Mesangial cell (primary cell): ENCODE data around the gene CEP63. TPM values are rescaled to one million over a fixed set of nuclear protein-coding genes. Genes with fewer than 3 reads are reported as not detected.

ENCODE experiments used
- total RNA-seq: library from RNA; depleted of rRNA; stranded (reverse); fragments of >200 nt; gene quantifications from 2 replicates; pipeline ENCODE4 v1.2.3, GENCODE V29; 2015

Gene CEP63
- total RNA-seq: 7.3 and 96.8 TPM in 2 replicates

GRCh38 chr3:134485718-134486576 is at the start of gene CEP63, which contains the start of gene ANAPC13:
CEP63 (plus strand) TSS chr3:134486057; CDS start chr3:134495321, 9,264 bp downstream.
ANAPC13 (minus strand) TSS chr3:134485985; CDS start chr3:134482904, 3,081 bp downstream.

Other genes starting within 250 kb of the CEP63 start
- 39.4 and 46.9 TPM in 2 replicates for gene RYK, start 235.2 kb upstream of the CEP63 start, total RNA-seq
- gene AMOTL2, start 111.6 kb upstream of the CEP63 start, total RNA-seq: 113 and 198 TPM in 2 replicates
- 41.6 and 48.0 TPM in 2 replicates for gene ANAPC13, start 72 bp upstream of the CEP63 start, total RNA-seq
- gene KY, start 165.0 kb downstream of the CEP63 start, total RNA-seq: under 0.01 TPM in 1 of 2 replicates, not detected in the other